BJ (cell line): ENCODE data around the gene APCDD1. TPM values are rescaled to one million over a fixed set of nuclear protein-coding genes. Genes with fewer than 3 reads are reported as not detected.
A peak's percentile ranks its signal among the peaks of the same experiment; 100 is the strongest.

Experiments used
- CTCF ChIA-PET: fragments of 350-600 bp; formaldehyde crosslinking; extraction: SDS; loops from one replicate; lab custom pipeline; 2021; ENCODE audit warnings: antibody characterized with exemption, inconsistent platforms; lab: Yijun Ruan, JAX
- POLR2A ChIA-PET: fragments of 300-600 bp; sonication (Branson Sonifier 250); formaldehyde crosslinking; extraction: SDS; loops from one replicate; lab custom pipeline; 2021; ENCODE audit warnings: antibody characterized with exemption; lab: Charles Lee
- DNase-seq: peaks from one replicate; pipeline ENCODE4 v3.0.0-alpha.2; 2011; ENCODE audit warnings: low read depth
- H3K27me3 ChIP-seq: 2 replicates; pipeline ENCODE4 v1.6.0; 2011; ENCODE audit warnings: low read length; ENCODE audit not compliant: control insufficient read depth, insufficient read depth
- H3K36me3 ChIP-seq: 2 replicates; pipeline ENCODE4 v1.5.1; 2011; ENCODE audit warnings: low read length; ENCODE audit not compliant: control insufficient read depth, insufficient read depth
- H3K4me3 ChIP-seq: 2 replicates; pipeline ENCODE4 v1.5.1; 2011; ENCODE audit warnings: low read depth, mild to moderate bottlenecking, control low read depth, low read length
- polyA minus RNA-seq: library from RNA; depleted of rRNA, polyadenylated mRNA; stranded (reverse); fragments of >200 nt; gene quantifications from 2 replicates; pipeline ENCODE4 v1.2.3, GENCODE V29; 2011; rRNA and poly(A)+ RNA removed
- polyA plus RNA-seq: library from polyadenylated mRNA; depleted of rRNA; stranded (reverse); fragments of >200 nt; gene quantifications from 2 replicates; pipeline ENCODE4 v1.2.3, GENCODE V29; 2011; rRNA removed
- TF ChIP-seq, protein P1 (sequence below): IDR thresholded peaks from 2 replicates; pipeline ENCODE4 v1.5.1; 2011; ENCODE audit warnings: low read depth, mild to moderate bottlenecking, control low read depth, inconsistent platforms, low read length, moderate library complexity; ENCODE audit not compliant: insufficient read depth

Gene APCDD1
- polyA plus RNA-seq (15.3 and 32.4 TPM in 2 replicates), polyA minus RNA-seq (5.5 TPM in 2 replicates)

DNA sequence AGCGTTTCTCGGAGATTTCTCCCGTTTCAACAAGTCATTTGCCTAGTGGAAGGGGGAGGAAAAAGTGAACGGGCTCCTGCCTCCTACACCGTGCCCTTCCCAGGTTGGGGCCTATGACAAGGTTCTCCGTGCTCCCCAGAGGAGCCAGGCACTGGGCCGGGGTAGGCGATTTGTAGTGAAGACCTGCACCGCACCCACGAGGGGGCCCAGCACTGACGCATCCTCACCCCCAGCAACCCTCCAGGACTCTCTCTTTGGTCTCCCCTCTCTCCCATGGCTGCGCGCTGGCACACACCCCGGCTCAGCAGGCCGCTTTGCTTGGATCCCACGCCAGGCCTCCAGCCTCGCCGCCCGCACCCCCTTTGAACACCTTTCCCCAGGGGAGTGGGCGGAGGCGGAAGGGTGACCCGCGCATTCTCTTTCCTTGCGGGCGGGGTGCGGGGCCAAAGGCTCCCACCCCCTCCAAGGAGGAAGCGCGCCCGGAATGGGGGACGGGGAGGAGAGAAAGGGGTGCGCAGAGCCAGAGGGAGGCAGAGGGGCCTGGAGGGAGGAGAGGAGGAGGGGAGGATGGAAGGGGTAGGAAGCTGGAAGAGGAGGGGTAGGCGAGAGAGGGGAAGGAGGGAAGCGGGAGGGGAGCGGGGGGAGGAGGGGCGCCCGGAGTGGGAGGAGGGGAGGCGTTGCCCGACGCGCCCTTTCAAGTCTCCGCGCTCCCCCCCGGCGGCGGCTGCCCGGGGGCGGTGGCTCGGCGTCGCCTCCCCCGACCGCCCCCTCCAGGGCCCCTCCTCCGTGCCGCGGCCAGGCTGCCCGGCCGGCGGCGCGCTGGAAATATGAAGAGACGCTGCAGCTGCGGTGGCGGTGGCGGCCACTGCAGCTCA, at the start of gene APCDD1:
APCDD1 (plus strand) TSS at position 830 of the 875 bp plus-strand sequence. CDS start 347 bp downstream, outside the sequence.
- no peak for DNase-seq
- CTCF ChIA-PET, result interaction anchor here (0.7 to 1.7 kb wide), 2 partner anchors 64 to 212 kb away, joined by 3 read pairs; no protein-coding TSS in a partner anchor
- peak within 1 kb of the TSS; percentile 54 for H3K4me3 ChIP-seq
- H3K36me3 ChIP-seq, result no peaks in the 10 kb centered on the region
- TF ChIP-seq, protein P1, sequence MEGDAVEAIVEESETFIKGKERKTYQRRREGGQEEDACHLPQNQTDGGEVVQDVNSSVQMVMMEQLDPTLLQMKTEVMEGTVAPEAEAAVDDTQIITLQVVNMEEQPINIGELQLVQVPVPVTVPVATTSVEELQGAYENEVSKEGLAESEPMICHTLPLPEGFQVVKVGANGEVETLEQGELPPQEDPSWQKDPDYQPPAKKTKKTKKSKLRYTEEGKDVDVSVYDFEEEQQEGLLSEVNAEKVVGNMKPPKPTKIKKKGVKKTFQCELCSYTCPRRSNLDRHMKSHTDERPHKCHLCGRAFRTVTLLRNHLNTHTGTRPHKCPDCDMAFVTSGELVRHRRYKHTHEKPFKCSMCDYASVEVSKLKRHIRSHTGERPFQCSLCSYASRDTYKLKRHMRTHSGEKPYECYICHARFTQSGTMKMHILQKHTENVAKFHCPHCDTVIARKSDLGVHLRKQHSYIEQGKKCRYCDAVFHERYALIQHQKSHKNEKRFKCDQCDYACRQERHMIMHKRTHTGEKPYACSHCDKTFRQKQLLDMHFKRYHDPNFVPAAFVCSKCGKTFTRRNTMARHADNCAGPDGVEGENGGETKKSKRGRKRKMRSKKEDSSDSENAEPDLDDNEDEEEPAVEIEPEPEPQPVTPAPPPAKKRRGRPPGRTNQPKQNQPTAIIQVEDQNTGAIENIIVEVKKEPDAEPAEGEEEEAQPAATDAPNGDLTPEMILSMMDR, result no peak
- peaks cover 5% of the 10 kb centered on the region; the same call in 1 of the 2 replicates for H3K27me3 ChIP-seq
- POLR2A ChIA-PET, result no interaction called here

DNA sequence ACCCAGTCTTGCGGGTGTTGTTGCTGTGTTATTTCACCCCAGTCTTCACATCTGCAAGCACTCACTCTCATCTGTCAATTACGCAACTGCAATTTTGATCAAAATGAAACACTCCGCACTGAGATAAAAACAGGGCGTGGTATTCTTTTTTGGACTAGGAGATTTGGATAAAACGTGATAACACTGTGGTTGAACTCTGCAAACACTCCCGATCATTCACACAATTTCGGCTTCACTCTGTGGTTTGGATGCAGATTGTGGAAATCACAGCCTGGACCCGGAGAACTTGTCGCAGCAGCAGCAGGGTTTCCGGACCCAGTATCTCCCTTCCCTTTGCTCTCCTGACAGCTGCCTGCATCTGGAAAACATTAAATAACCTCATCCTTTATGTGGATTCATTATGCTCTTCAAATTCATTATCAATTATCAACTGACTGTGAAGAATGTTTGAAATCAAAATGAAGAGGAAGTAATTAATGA, 49.4 kb upstream of the APCDD1 start:
- no peaks in the 10 kb centered on the region for H3K36me3 ChIP-seq
- ChIA-PET CTCF (no interaction called here), POLR2A (no interaction called here)
- H3K4me3 ChIP-seq, result no peak overlapping the region
- H3K27me3 ChIP-seq, result no peaks in the 10 kb centered on the region
- DNase-seq, result no peak
- TF ChIP-seq, protein P1, result no peak

- H3K36me3 ChIP-seq, result no peaks in the 10 kb centered on the region
- POLR2A ChIA-PET, result no interaction called here
- H3K4me3 ChIP-seq, result no peak overlapping the region
- no peak for DNase-seq
- CTCF ChIA-PET, result interaction anchor here (0.6 to 1.4 kb wide), 3 partner anchors 10 to 606 kb away, joined by 3 to 4 read pairs (median 3); no protein-coding TSS in a partner anchor
- TF ChIP-seq, protein P1, result no peak
- H3K27me3 ChIP-seq, result no peaks in the 10 kb centered on the region
Observed at GRCh38 chr18:10405816-10406663, 48.4 kb upstream of the APCDD1 start.

- no peak for DNase-seq
- POLR2A ChIA-PET, result no interaction called here
- H3K36me3 ChIP-seq, result no peaks in the 10 kb centered on the region
- H3K4me3 ChIP-seq, result no peak overlapping the region
- TF ChIP-seq, protein P1, result no peak
- CTCF ChIA-PET, result no interaction called here
- no peaks in the 10 kb centered on the region for H3K27me3 ChIP-seq
Observed at GRCh38 chr18:10408131-10408530, 46.3 kb upstream of the APCDD1 start.
